Stimulated activated effector memory CD8-positive, alpha-beta T cell treated with anti-CD3 and anti-CD28 coated beads, Interleukin-12 subunit alpha, Interleukin-12 subunit beta, amount 100 ng/mL, for 72 hours (primary cell): ENCODE measurements around the gene PGAM2.
"Not testable (repeated sequence)": the region's sequence is repeated elsewhere in the genome, so short reads cannot be mapped to it uniquely, and the experiment has no call there.

ENCODE experiments used
- ATAC-seq: fragments of 150-1000 bp; cut with Tn5 transposase; 2 replicates; pipeline ENCODE4 v1.10.0; 2021
- DNase-seq, 2 donors: peaks; one replicate each; pipeline ENCODE4 v3.0.0; 2021 to 2022; ENCODE audit warnings: low spot score in 2 of 2
- H3K27ac Mint-ChIP-seq: one replicate; pipeline ENCODE4 v1.8.0; 2022; ENCODE audit warnings: mild to moderate bottlenecking, mixed read lengths
- H3K36me3 Mint-ChIP-seq: one replicate; pipeline ENCODE4 v1.8.0; 2022; ENCODE audit warnings: mild to moderate bottlenecking, mixed read lengths
- H3K4me1 Mint-ChIP-seq: one replicate; pipeline ENCODE4 v1.8.0; 2022; ENCODE audit warnings: mixed read lengths
- H3K4me3 Mint-ChIP-seq: one replicate; pipeline ENCODE4 v1.8.0; 2022; ENCODE audit warnings: mild to moderate bottlenecking, mixed read lengths
- H3K9me3 Mint-ChIP-seq: one replicate; pipeline ENCODE4 v1.8.0; 2022; ENCODE audit warnings: mixed read lengths

Gene PGAM2

DNA sequence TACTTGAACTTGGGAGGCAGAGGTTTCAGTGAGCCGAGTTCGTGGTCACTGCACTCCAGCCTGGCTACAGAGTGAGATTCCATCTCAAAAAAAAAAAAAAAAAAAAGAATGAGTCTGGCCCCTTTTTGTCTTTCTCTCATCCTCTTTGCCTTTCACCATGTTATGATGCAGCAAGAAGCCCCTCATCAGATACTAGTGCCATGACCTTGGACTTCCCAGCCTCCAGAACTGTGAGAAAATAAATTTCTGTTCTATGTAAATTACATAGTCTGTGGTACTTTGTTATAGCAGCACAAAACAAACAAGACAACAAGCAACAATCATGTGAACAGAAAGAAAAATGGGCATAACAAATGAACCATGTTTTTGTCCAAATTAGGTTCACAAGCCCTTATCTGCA, 23.1 kb downstream of the PGAM2 start:
- Mint-ChIP-seq H3K27ac (no peak overlapping the region), H3K36me3 (peaks cover 22% of the 10 kb centered on the region), H3K4me3 (no peak overlapping the region), H3K4me1 (peaks cover 32% of the 10 kb centered on the region), H3K9me3 (no peaks in the 10 kb centered on the region)
- no peak for ATAC-seq
- DNase-seq: no peak

DNA sequence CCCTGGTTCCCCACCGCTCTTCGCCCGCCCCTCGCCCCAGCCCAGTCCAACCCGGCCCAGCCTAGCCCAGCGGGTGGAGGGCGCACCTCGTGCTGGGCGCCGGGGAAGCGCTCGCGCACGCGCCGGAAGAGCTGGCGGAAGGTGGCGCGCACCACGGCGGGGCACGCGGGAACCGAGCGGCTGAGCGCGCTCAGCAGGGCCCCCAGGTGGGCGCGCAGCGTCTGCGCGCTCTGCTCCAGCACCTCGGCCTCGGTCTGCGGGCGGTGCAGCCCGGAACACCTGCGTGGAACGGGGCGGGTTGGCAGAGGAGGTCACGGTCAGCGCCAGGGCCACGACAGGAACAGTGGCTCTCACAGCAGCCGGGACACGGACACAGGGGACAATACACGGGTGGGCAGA, 24.9 kb downstream of the PGAM2 start:
- DNase-seq (peak; percentile 37 to 74), ATAC-seq (peak; percentile 76)
- not testable (repeated sequence) for H3K36me3 Mint-ChIP-seq, H3K9me3 Mint-ChIP-seq
- Mint-ChIP-seq H3K27ac (peak overlapping the region; percentile 77), H3K4me1 (peaks cover 15% of the 10 kb centered on the region), H3K4me3 (peak overlapping the region; percentile 75)

DNA sequence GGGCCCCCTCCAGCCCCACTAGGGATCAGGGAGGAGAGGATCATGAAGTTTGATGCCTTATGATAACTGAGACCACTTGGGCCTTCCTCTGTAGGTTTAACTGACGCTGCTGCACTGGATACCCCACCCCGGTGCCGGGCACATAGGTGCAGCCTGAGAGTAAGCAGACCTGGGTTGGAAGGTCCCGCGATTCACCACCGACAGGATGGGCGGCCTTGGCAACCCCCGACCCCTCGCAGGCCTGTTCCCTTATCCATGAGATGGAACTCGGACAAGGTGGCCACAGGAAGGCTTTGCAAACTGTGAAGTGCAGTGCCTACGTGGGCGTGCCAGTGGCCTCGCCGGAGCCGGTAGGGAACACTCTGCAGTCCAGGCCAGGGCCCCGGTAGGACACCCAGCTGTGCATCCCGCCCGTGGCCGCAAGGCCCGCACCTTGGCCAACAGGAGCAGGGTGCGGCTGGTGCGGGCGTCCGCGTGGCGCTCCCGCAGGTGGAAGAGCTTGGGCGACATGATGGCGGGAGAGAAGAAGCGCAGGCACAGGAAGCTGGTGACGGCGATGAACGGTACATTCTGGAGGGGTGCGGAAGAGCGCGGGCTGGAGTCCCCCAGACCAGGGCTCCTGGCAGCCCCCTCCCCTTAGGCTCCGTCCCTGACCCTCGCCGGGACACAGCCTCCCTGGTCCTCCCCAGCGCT, 25.4 kb downstream of the PGAM2 start:
- H3K4me1 Mint-ChIP-seq: peaks cover 12% of the 10 kb centered on the region
- H3K9me3 Mint-ChIP-seq, DNase-seq, H3K27ac Mint-ChIP-seq, H3K36me3 Mint-ChIP-seq: not testable (repeated sequence)
- H3K4me3 Mint-ChIP-seq: peak overlapping the region; percentile 75
- ATAC-seq: peak; percentile 31

DNA sequence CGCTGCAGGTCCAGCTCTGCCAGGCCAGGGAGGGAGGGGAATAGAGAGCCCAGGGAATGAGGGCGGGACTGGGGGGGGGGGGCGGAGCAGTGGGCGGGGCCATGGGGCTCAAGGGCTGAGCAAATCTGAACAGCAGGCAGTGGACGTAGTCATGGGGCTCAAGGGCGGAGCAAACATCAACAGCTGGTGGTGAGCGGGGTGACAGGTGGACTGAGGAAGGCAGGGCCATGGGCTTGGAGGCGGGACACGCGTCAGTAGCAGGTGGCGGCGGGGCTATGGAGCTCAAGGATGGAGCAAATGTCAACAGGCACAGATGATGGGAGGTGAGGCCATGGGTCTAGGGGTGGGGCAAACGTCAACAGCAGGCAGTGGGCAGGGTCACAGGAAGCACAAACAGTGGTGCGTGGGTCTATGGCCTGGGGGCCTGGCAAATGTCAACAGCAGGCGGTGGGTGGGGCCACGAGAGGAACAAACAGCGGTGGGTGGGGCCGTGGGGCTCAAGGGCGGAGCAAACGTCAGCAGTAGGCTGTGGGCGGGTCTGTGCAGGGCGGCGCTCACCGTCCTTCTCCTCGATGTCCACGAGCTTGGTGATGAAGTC, 26.3 kb downstream of the PGAM2 start:
- not testable (repeated sequence) for H3K9me3 Mint-ChIP-seq, H3K27ac Mint-ChIP-seq, H3K36me3 Mint-ChIP-seq
- peaks cover 11% of the 10 kb centered on the region for H3K4me1 Mint-ChIP-seq
- peak; percentile 78 for ATAC-seq
- peak overlapping the region; percentile 75 for H3K4me3 Mint-ChIP-seq
- peak; percentile 57 to 85 for DNase-seq

DNA sequence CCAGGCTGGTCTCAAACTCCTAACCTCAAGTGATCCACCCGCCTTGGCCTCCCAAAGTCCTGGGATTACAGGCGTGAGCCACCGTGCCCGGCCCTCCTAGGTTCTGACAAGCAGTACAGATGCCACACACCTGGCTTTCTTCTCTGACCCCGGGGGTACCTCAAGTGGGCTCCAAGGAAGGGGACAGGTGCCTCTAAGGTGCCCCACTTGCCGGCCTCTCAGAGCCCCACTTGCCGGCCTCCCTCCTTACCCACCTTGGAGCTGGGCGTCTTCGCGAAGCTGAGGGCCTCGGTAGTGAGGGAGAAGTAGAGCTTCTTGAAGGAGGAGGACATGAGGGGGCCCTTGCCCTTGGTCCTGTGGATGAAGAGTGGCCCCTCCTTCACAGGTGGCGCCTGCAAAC, 26.8 kb downstream of the PGAM2 start:
- not testable (repeated sequence) for H3K27ac Mint-ChIP-seq, H3K4me1 Mint-ChIP-seq, H3K4me3 Mint-ChIP-seq, H3K9me3 Mint-ChIP-seq, DNase-seq, ATAC-seq
- peaks cover 11% of the 10 kb centered on the region for H3K36me3 Mint-ChIP-seq

DNA sequence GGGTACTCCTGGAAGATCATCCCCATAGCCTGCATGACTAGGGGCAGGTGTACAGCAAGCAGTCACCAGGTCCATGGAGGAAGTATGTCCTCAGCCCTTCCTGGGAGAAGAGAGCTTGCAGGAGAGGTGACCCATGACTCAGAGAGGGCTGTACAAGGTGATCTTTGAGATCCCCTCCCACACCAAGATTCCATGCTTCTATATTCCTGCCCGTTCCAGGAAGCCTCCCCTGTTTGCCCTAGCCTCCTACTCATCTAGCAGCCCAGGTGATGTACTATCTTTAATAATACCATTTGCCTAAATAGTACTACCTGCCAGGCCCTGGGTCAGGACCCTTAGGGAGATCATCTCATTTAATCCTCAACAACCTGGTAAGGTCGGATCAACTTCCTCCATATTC, 27.4 kb downstream of the PGAM2 start:
- not testable (repeated sequence) for DNase-seq, ATAC-seq, H3K27ac Mint-ChIP-seq, H3K9me3 Mint-ChIP-seq, H3K4me1 Mint-ChIP-seq, H3K4me3 Mint-ChIP-seq
- H3K36me3 Mint-ChIP-seq: peaks cover 11% of the 10 kb centered on the region

DNA sequence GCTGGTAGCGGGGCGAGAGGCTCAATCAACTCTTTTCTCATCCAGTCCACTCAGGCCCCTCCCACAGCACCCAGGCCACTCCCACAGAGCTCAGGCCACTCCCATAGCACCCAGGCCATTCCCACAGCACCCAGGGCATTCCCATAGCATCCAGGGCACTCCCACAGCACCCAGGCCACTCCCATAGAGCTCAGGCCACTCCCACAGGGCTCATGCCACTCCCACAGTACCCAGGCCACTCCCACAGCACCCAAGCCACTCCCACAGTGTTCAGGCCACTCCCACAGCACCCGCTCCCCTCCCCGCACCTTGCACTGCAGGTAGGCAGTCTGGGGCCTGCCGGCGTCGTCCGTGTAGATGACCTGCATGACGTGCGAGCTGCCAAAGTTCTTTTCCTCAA, 29.0 kb downstream of the PGAM2 start:
- ATAC-seq: peak; percentile 5
- not testable (repeated sequence) for H3K9me3 Mint-ChIP-seq, H3K27ac Mint-ChIP-seq, H3K4me3 Mint-ChIP-seq, H3K4me1 Mint-ChIP-seq
- peaks cover 11% of the 10 kb centered on the region for H3K36me3 Mint-ChIP-seq
- DNase-seq: peak in 1 of 2 donors; percentile 74

DNA sequence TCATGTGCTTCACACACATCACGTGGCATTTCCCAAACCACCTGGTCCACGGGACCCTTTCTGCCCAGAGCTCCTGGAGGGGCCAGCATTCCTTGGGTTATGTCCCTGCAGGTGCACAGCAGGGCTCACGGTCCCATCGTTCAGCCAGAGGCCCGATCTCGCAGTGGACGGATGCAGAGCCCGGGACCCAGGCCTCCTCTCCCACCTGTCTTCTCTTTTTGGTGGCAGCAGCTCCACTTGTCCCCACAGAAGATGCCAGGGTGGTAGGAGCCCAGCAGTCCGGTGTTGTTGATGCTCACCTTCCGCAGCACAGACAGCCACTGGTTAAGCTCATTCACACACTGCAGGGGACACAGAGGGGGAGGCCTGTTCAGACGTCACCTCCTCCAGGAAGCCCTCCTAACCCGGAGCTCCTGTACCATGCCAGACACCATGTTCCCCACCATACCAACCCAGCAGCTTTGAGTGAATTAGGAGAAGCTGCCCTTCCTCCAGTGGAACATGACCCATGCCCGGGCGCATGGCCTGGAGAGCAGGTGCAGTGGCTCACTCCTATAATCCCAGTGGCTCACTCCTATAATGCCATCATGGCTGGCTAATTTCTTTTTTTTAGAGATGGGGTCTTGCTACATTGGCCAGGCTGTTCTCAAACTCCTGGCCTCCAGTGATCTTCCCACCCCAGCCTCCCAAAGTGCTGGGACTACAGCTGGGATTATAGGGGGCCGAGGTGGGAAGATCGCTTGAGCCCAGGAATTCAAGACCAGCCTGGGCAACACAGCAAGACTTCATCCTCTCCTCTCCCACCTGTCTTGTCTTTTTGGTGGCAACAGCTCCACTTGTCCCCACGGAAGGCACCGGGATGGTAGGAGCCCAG, 31.2 kb downstream of the PGAM2 start:
- not testable (repeated sequence) for ATAC-seq, H3K36me3 Mint-ChIP-seq, DNase-seq, H3K4me1 Mint-ChIP-seq, H3K4me3 Mint-ChIP-seq, H3K27ac Mint-ChIP-seq, H3K9me3 Mint-ChIP-seq

DNA sequence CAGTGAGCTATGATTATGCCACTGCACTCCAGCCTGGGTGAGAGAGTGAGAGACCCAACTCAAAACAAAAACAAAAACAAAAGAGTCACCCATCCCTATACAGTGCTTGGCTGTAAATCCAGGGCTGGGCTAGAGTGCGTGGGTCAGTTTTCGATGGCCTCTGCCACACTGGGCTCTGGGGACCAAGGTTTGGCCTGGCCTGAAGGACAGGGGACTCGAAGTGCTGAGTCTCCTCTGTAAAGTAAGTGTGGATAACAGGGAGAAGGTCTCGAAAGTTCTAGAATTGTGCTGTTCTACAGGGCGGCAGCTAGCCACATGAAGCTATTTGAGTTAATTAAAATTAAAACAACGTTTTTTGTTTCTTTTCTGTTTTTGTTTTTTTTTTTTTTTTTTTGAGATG, 33.3 kb downstream of the PGAM2 start:
- ATAC-seq, H3K4me1 Mint-ChIP-seq, DNase-seq, H3K4me3 Mint-ChIP-seq, H3K27ac Mint-ChIP-seq, H3K36me3 Mint-ChIP-seq, H3K9me3 Mint-ChIP-seq: not testable (repeated sequence)

DNA sequence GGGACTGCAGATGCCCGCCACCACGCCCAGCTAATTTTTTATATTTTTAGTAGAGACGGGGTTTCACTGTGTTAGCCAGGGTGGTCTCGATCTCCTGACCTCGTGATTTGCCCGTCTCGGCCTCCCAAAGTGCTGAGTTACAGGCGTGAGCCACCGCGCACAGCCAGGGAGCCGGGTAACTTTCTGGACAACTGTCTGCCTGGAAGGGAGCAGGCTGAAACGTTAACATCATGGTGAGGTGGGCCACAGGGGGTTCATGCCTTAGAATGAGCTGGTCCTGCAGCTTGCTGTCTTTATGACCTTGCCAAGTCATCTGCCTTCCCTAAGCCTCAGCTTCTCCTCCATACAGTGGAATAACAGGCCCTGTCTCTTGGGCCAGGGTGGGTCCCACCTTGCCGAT, 34.0 kb downstream of the PGAM2 start:
- not testable (repeated sequence) for H3K9me3 Mint-ChIP-seq, H3K4me3 Mint-ChIP-seq, ATAC-seq, H3K4me1 Mint-ChIP-seq, H3K27ac Mint-ChIP-seq, H3K36me3 Mint-ChIP-seq, DNase-seq

DNA sequence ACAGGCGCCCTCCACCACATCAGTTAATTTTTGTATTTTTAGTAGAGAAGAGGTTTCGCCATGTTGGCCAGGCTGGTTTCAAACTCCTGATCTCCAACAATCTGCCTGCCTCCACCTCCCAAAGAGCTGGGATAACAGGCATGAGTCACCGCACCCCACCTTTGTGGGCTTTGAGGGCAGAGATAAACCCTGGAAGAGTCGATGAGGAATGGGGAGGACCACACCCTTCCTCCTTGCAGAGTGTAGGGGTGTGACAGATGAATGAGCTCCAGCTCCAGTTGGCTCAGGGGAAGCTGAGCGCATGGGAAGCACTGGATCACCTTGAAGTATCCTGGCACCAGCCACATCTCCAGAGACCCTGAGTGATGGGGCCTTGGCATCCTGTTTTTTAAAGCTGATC, 35.3 kb downstream of the PGAM2 start:
- not testable (repeated sequence) for H3K27ac Mint-ChIP-seq, DNase-seq, H3K36me3 Mint-ChIP-seq, H3K4me3 Mint-ChIP-seq, H3K4me1 Mint-ChIP-seq, H3K9me3 Mint-ChIP-seq
- ATAC-seq: peak; percentile 14

DNA sequence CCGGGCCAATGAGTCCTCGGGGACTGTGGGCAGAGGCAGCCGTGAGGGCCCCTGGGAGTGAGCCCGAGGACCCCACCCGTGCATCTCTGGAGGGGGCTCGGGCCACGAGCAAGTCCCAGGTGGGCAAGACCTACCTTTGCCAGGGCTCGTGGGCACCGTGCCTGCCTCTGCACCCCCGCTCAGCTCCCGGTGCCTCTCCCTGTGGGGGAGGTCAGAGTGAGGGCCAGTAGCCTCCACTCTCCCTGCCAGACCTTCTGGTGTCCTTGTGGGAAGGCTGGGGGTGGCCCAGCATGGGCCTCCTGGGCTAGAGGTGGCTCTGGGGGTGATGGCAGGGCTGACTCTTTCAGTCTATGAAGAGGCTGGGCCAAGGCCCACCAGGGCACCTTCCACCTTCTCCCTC, 35.9 kb downstream of the PGAM2 start:
- not testable (repeated sequence) for H3K4me3 Mint-ChIP-seq, H3K9me3 Mint-ChIP-seq, H3K4me1 Mint-ChIP-seq, ATAC-seq, H3K36me3 Mint-ChIP-seq, DNase-seq, H3K27ac Mint-ChIP-seq

DNA sequence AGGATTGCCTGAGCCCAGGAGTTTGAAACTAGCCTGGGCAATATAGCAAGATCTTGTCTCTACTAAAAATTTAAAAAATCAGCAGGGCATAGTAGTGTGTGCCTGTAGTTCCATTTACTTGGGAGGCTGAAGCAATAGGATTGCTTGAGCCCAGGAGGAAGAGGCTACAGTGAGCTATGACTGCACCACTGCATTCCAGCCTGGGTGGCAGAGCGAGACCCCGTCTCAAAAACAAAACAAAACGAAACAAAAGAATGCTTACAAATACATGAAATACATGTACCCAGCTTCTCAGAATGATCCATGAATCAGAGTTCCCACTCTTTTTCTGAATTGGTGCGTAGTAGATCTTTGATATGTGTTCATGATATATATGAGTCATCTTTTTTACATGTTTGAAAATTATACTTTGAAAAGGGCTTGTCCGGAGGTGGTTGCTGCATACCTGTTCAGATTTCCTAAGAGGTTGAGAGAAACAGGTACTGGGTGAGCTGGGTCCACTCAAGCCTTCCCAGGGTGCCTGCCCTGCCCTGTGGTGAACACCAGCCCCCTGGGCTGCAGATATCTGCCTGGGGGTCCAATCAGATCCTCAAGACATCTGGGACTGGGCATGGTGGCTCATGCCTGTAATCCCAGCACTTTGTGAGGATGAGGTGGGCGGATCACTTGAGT, 42.4 kb downstream of the PGAM2 start:
- Mint-ChIP-seq H3K4me3 (peak overlapping the region; percentile 39), H3K36me3 (peaks cover 13% of the 10 kb centered on the region)
- peak; percentile 14 for ATAC-seq

DNA sequence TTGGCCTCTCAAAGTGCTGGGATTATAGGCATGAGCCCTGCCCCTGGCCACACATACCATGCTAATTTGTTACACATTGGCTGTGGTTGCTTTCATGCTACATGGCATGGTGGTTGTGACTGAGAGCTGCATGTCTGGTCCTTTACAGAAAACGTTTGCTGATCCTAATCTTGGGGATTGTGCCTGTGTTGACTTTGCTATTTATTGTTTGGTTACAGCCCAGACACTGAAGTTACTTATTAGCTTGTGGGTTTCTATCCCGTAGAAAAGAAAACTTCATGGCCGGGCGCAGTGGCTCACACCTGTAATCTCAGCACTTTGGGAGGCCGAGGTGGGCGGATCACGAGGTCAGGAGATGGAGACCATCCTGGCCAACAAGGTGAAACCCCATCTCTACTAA, 43.3 kb downstream of the PGAM2 start:
- peaks cover 13% of the 10 kb centered on the region for H3K36me3 Mint-ChIP-seq
- not testable (repeated sequence) for H3K4me1 Mint-ChIP-seq, DNase-seq, H3K27ac Mint-ChIP-seq, H3K4me3 Mint-ChIP-seq, H3K9me3 Mint-ChIP-seq, ATAC-seq

More for the DNA sequence above, 42.4 kb downstream of the PGAM2 start:
- DNase-seq, H3K4me1 Mint-ChIP-seq, H3K9me3 Mint-ChIP-seq: not testable (repeated sequence)
- H3K27ac Mint-ChIP-seq: peak overlapping the region; percentile 58

DNA sequence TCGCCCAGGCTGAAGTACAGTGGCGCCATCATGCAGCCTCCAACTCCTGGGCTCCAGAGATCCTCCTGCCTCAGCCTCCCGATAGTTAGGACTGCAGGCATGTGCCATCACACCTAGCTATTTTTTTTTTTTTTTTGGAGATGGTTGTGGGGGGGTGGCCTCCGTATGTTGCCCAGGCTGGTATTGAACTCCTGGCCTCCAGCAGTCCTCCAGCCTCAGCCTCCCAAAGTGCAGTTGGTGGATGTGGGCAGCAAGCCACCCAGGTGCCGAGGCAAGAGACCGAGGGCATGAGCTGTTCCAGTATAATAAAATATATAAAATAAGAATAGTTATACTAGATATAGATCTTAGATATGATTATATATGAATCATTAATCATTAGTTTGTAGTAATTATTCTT, 45.5 kb downstream of the PGAM2 start:
- ATAC-seq, H3K4me1 Mint-ChIP-seq, H3K9me3 Mint-ChIP-seq, H3K27ac Mint-ChIP-seq, DNase-seq: not testable (repeated sequence)
- Mint-ChIP-seq H3K4me3 (peak overlapping the region; percentile 78), H3K36me3 (peaks cover 14% of the 10 kb centered on the region)
